HepG2 (cell line): ENCODE results near the gene ABT1. TPM values are rescaled to one million over a fixed set of nuclear protein-coding genes. Genes with fewer than 3 reads are reported as not detected.

Source experiments
- AKAP8 ChIP-seq: sonication (generic); formaldehyde crosslinking; IDR thresholded peaks from 2 replicates; pipeline ENCODE4 v1.5.1; 2020; ENCODE audit warnings: mild to moderate bottlenecking, missing genetic modification reagents
- GATA4 ChIP-seq: sonication (generic); IDR thresholded peaks from 2 replicates; pipeline ENCODE4 v1.6.1; 2016; ENCODE audit warnings: antibody characterized with exemption, low read depth, borderline replicate concordance
- GFI1 ChIP-seq: sonication (generic); formaldehyde crosslinking; IDR thresholded peaks from 2 replicates; pipeline ENCODE4 v1.5.0; 2020; ENCODE audit warnings: missing genetic modification reagents, mild to moderate bottlenecking, borderline replicate concordance
- HIVEP1 ChIP-seq: sonication (generic); formaldehyde crosslinking; IDR thresholded peaks from 2 replicates; pipeline ENCODE4 v1.4.0; 2020; ENCODE audit warnings: mild to moderate bottlenecking, missing genetic modification reagents
- JDP2 ChIP-seq: sonication (generic); formaldehyde crosslinking; IDR thresholded peaks from 2 replicates; pipeline ENCODE4 v1.8.1; 2022; ENCODE audit warnings: missing genetic modification reagents, borderline replicate concordance
- KAT7 ChIP-seq: IDR thresholded peaks from 2 replicates; pipeline ENCODE4 v1.6.1; 2018; ENCODE audit warnings: borderline replicate concordance, missing compliant biosample characterization
- KDM3A ChIP-seq: IDR thresholded peaks from 2 replicates; pipeline ENCODE4 v1.6.1; 2018; ENCODE audit warnings: low read depth, missing compliant biosample characterization
- NFYB ChIP-seq: sonication (generic); formaldehyde crosslinking; IDR thresholded peaks from 2 replicates; pipeline ENCODE4 v1.4.0; 2020; ENCODE audit warnings: missing genetic modification reagents
- PHF8 ChIP-seq: sonication (generic); formaldehyde crosslinking; IDR thresholded peaks from 2 replicates; pipeline ENCODE4 v1.5.0; 2020; ENCODE audit warnings: missing genetic modification reagents
- RBAK ChIP-seq: sonication (generic); formaldehyde crosslinking; IDR thresholded peaks from 2 replicates; pipeline ENCODE4 v1.5.1; 2020; ENCODE audit warnings: mild to moderate bottlenecking, missing genetic modification reagents
- SKI ChIP-seq: fragments of 450-650 bp; IDR thresholded peaks from one replicate; pipeline ENCODE4 v1.6.1; 2018; ENCODE audit warnings: mild to moderate bottlenecking; ENCODE audit not compliant: partially characterized antibody
- SMAD1 ChIP-seq: sonication (generic); formaldehyde crosslinking; IDR thresholded peaks from 2 replicates; pipeline ENCODE4 v1.4.0; 2020; ENCODE audit warnings: missing genetic modification reagents, low read depth, mild to moderate bottlenecking, borderline replicate concordance
- U2AF1 ChIP-seq: fragments of 200-400 bp; formaldehyde crosslinking; optimal IDR thresholded peaks from 2 replicates; pipeline ENCODE3; 2017; ENCODE audit warnings: mild to moderate bottlenecking, low read depth, low read length
- ZNF180 ChIP-seq: sonication (generic); formaldehyde crosslinking; IDR thresholded peaks from 2 replicates; pipeline ENCODE4 v1.4.0; 2020; ENCODE audit warnings: low read depth, missing genetic modification reagents, borderline replicate concordance
- ZNF329 ChIP-seq: sonication (generic); formaldehyde crosslinking; IDR thresholded peaks from 2 replicates; pipeline ENCODE4 v1.9.0; 2021; ENCODE audit warnings: low read depth, mild to moderate bottlenecking, missing genetic modification reagents
- polyA plus RNA-seq, 8 experiments: library from polyadenylated mRNA; depleted of rRNA in 3 of 8; stranded (reverse) in 7 of 8; unstranded in 1 of 8; fragments of >200 nt; fragmentation: Illumina TruSeq in 4 of 8; extraction: Trizol in 4 of 8; gene quantifications; 2 replicates each; pipeline versions ENCODE4 v1.2.1 to v1.2.3, GENCODE V29; 2011 to 2016; ENCODE audit warnings: low read depth in 4 of 8, missing spikeins in 1 of 8, mixed read lengths in 1 of 8; ENCODE audit not compliant: insufficient read depth in 1 of 8
- total RNA-seq, 5 experiments: library from RNA; depleted of rRNA; stranded (reverse); fragments of >200 nt; fragmentation: Illumina TruSeq; extraction: Trizol; gene quantifications; 2 replicates each; pipeline ENCODE4 v1.2.3, GENCODE V29; 2016; ENCODE audit warnings: low read depth in 1 of 5
- TF ChIP-seq, protein P1 (sequence below): sonication (generic); formaldehyde crosslinking; IDR thresholded peaks from 2 replicates; pipeline ENCODE4 v1.5.1; 2020; ENCODE audit warnings: mild to moderate bottlenecking, missing genetic modification reagents
- TF ChIP-seq, protein P2 (sequence below), 2 experiments: fragments of 450-650 bp in 1 of 2; sonication (generic) in 1 of 2; formaldehyde crosslinking in 1 of 2; IDR thresholded peaks; 2 replicates each; pipeline versions ENCODE4 v1.6.1 to v1.8.0; 2016 to 2022; ENCODE audit warnings: antibody characterized with exemption in 1 of 2, mild to moderate bottlenecking in 1 of 2, missing genetic modification reagents in 1 of 2

Gene ABT1
- total and polyA plus RNA-seq, 2 of the 13 experiments (the other 11 are each of a cell fraction or from before 2014, with no cell fraction given): 38.4 TPM

DNA sequence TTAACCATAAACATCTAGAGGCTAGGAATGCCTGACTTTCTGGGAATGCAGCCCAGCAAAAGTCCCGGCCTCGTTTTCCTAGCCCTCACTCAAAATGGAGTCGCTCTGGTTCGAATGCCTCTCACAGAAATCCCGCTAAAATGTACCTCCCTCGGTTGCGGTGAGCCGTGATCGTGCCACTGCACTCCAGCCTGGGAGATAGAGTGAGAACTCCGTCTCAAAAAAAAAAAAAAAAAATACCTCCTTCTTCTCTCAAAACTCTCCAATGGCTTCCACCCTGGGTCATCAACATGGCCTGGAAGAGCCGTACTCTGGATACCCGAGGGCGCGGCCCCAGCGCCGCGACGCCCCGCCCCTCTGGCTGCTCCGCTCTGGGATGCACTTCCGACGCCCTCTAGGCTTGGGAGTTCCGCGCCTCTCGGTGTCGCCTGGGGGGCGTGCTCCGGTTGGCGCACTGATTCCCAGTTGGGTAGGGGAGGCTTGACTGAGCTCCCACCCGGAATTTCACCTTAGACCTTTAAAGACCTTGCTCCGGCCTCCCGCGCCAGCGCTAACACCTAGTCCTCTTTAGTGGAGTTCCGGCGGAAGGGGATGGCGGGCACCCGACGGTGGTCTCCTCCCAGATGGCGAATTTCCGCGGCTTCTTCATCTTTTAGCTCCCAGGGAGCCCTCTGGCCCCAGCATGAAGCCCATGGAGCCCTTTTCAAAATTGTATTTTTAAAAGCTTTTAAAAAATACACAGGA, 46.3 kb upstream of the ABT1 start (continued):
- TF ChIP-seq, protein P1, sequence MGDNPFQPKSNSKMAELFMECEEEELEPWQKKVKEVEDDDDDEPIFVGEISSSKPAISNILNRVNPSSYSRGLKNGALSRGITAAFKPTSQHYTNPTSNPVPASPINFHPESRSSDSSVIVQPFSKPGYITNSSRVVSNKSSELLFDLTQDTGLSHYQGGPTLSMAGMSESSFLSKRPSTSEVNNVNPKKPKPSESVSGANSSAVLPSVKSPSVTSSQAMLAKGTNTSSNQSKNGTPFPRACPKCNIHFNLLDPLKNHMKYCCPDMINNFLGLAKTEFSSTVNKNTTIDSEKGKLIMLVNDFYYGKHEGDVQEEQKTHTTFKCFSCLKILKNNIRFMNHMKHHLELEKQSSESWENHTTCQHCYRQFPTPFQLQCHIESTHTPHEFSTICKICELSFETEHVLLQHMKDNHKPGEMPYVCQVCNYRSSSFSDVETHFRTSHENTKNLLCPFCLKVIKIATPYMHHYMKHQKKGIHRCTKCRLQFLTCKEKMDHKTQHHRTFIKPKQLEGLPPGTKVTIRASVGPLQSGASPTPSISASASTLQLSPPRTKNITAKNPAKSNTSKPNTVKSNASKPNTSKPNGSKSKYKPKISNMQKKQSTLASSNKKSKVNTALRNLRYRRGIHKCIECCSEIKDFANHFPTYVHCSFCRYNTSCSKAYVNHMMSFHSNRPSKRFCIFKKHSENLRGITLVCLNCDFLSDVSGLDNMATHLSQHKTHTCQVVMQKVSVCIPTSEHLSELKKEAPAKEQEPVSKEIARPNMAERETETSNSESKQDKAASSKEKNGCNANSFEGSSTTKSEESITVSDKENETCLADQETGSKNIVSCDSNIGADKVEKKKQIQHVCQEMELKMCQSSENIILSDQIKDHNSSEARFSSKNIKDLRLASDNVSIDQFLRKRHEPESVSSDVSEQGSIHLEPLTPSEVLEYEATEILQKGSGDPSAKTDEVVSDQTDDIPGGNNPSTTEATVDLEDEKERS: peak; percentile 65; the same call in 1 of the 2 replicates
- TF ChIP-seq, protein P2, sequence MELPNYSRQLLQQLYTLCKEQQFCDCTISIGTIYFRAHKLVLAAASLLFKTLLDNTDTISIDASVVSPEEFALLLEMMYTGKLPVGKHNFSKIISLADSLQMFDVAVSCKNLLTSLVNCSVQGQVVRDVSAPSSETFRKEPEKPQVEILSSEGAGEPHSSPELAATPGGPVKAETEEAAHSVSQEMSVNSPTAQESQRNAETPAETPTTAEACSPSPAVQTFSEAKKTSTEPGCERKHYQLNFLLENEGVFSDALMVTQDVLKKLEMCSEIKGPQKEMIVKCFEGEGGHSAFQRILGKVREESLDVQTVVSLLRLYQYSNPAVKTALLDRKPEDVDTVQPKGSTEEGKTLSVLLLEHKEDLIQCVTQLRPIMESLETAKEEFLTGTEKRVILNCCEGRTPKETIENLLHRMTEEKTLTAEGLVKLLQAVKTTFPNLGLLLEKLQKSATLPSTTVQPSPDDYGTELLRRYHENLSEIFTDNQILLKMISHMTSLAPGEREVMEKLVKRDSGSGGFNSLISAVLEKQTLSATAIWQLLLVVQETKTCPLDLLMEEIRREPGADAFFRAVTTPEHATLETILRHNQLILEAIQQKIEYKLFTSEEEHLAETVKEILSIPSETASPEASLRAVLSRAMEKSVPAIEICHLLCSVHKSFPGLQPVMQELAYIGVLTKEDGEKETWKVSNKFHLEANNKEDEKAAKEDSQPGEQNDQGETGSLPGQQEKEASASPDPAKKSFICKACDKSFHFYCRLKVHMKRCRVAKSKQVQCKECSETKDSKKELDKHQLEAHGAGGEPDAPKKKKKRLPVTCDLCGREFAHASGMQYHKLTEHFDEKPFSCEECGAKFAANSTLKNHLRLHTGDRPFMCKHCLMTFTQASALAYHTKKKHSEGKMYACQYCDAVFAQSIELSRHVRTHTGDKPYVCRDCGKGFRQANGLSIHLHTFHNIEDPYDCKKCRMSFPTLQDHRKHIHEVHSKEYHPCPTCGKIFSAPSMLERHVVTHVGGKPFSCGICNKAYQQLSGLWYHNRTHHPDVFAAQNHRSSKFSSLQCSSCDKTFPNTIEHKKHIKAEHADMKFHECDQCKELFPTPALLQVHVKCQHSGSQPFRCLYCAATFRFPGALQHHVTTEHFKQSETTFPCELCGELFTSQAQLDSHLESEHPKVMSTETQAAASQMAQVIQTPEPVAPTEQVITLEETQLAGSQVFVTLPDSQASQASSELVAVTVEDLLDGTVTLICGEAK (IDR thresholded peaks at IDR 0.05): no peak
- TF ChIP-seq, protein P2 (CRISPR knock-in tag; IDR thresholded peaks at IDR 0.05): peak; percentile 79
- TF ChIP-seq KDM3A (peak; percentile 55; the same call in 1 of the 2 replicates), GATA4 (0 out of 2 replicates have a peak, but pooled peaks have one; percentile 32), GFI1 (CRISPR knock-in tag) (peak; percentile 79; the same call in 1 of the 2 replicates), SMAD1 (CRISPR knock-in tag) (peak; percentile 46; the same call in 1 of the 2 replicates), ZNF329 (CRISPR knock-in tag) (no peak), ZNF180 (CRISPR knock-in tag) (no peak), HIVEP1 (CRISPR knock-in tag) (peak; percentile 36; the same call in 1 of the 2 replicates), PHF8 (CRISPR knock-in tag) (peak; percentile 67), JDP2 (CRISPR knock-in tag) (no peak), KAT7 (CRISPR knock-in tag) (peak; percentile 33; the same call in 1 of the 2 replicates), NFYB (CRISPR knock-in tag) (peak; percentile 27; the same call in 1 of the 2 replicates), RBAK (CRISPR knock-in tag) (0 out of 2 replicates have a peak, but pooled peaks have one; percentile 41), SKI (no peak), U2AF1 (peak; percentile 80), AKAP8 (no peak)
